Epithelial cell of esophagus (primary cell): ENCODE results near the gene STRA8.

Experiments
- DNase-seq: peaks from one replicate; pipeline ENCODE4 v3.0.0; 2010; ENCODE audit warnings: low read depth
- H3K4me3 ChIP-seq: 2 replicates; pipeline ENCODE4 v1.5.1; 2011; ENCODE audit warnings: mild to moderate bottlenecking, low read length, control low read depth
- CTCF ChIP-seq: IDR thresholded peaks from 2 replicates; pipeline ENCODE4 v1.5.1; 2011; ENCODE audit warnings: low read depth, mild to moderate bottlenecking, low read length, control low read depth, inconsistent platforms; ENCODE audit not compliant: insufficient read depth; ENCODE audit errors: missing control alignments

Gene STRA8

GRCh38 chr7:135189221-135189662 lies 44.4 kb upstream of the STRA8 start:
- H3K4me3 ChIP-seq = no peak overlapping the region
- TF ChIP-seq CTCF = no peak
- DNase-seq = no peak

- H3K4me3 ChIP-seq = no peak overlapping the region
- DNase-seq = no peak
- TF ChIP-seq CTCF = no peak
Observed at GRCh38 chr7:135189961-135190360, 43.7 kb upstream of the STRA8 start.

GRCh38 chr7:135190703-135191102 lies 42.9 kb upstream of the STRA8 start:
- no peak for TF ChIP-seq CTCF
- peak; percentile 61 for DNase-seq
- no peak overlapping the region for H3K4me3 ChIP-seq

GRCh38 chr7:135192914-135193536 lies 40.6 kb upstream of the STRA8 start:
- TF ChIP-seq CTCF = no peak
- peak; percentile 74 for DNase-seq
- no peak overlapping the region for H3K4me3 ChIP-seq

- no peak for TF ChIP-seq CTCF
- H3K4me3 ChIP-seq = no peak overlapping the region
- peak; percentile 57 for DNase-seq
Observed at GRCh38 chr7:135193615-135194081, 40.0 kb upstream of the STRA8 start.

- TF ChIP-seq CTCF = no peak
- no peak overlapping the region for H3K4me3 ChIP-seq
- peak; percentile 55 for DNase-seq
Observed at GRCh38 chr7:135194494-135195095, 39.0 kb upstream of the STRA8 start.

- no peak for DNase-seq
- H3K4me3 ChIP-seq = no peak overlapping the region
- TF ChIP-seq CTCF = no peak
Observed at GRCh38 chr7:135195156-135195555, 38.5 kb upstream of the STRA8 start.
